AG10803 (cell line): ENCODE results near the gene BCAS3.

ENCODE experiments used
- DNase-seq: peaks from one replicate; pipeline ENCODE4 v3.0.0; 2010; ENCODE audit warnings: low read depth
- H3K4me3 ChIP-seq: 2 replicates; pipeline ENCODE4 v1.5.1; 2011; ENCODE audit warnings: mild to moderate bottlenecking, low read length, control low read depth
- TF ChIP-seq, protein P1 (sequence below): conservative IDR thresholded peaks from 2 replicates; pipeline ENCODE4 v1.5.1; 2011; ENCODE audit warnings: mild to moderate bottlenecking, low read length, control low read depth, inconsistent platforms

Gene BCAS3

DNA sequence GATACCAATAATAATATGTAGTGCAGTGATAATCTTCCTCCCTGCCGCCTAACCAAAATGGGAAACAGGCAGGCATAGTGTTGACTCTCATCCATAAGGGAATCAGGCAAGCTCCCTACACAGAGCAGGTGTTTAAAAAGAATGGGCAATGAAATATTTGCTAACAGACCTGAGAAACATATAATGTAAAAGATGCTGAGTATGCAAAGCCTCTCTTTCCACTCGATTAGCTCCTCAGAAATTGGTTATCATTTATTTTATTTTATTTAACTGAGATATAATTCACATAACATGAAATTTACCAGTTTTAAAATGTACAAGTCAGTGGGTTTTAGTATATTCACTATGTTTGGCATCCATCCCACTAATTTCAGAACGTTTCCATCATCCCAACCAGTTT lies 404.3 kb downstream of the BCAS3 start:
- no peak for DNase-seq
- H3K4me3 ChIP-seq, result no peak overlapping the region
- TF ChIP-seq, protein P1, sequence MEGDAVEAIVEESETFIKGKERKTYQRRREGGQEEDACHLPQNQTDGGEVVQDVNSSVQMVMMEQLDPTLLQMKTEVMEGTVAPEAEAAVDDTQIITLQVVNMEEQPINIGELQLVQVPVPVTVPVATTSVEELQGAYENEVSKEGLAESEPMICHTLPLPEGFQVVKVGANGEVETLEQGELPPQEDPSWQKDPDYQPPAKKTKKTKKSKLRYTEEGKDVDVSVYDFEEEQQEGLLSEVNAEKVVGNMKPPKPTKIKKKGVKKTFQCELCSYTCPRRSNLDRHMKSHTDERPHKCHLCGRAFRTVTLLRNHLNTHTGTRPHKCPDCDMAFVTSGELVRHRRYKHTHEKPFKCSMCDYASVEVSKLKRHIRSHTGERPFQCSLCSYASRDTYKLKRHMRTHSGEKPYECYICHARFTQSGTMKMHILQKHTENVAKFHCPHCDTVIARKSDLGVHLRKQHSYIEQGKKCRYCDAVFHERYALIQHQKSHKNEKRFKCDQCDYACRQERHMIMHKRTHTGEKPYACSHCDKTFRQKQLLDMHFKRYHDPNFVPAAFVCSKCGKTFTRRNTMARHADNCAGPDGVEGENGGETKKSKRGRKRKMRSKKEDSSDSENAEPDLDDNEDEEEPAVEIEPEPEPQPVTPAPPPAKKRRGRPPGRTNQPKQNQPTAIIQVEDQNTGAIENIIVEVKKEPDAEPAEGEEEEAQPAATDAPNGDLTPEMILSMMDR, result no peak

GRCh38 chr17:61084260-61084659 lies 406.6 kb downstream of the BCAS3 start:
- TF ChIP-seq, protein P1, result no peak
- H3K4me3 ChIP-seq, result no peak overlapping the region
- DNase-seq, result no peak

DNA sequence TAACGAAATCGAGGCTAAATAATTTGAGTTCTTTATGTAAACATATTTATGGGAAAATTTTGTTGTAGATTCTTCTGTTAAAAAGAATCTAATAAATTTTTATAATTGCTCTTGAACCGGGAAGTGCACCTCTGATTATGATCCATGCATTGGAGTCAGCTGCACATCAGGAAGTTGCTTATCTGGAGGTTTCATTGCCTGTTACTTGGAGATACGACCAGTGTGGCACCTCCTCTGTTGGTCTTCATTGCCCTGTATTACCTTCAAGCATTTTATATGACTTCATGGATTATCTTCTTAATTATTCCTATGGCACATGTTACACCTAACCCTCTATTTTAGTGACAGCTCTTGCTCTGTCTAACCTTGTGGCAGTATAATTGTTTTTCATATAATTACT lies 409.4 kb downstream of the BCAS3 start:
- TF ChIP-seq, protein P1, result no peak
- no peak overlapping the region for H3K4me3 ChIP-seq
- DNase-seq, result no peak

- no peak overlapping the region for H3K4me3 ChIP-seq
- TF ChIP-seq, protein P1, result no peak
- no peak for DNase-seq
Observed at GRCh38 chr17:61088556-61088955, 410.9 kb downstream of the BCAS3 start.

DNA sequence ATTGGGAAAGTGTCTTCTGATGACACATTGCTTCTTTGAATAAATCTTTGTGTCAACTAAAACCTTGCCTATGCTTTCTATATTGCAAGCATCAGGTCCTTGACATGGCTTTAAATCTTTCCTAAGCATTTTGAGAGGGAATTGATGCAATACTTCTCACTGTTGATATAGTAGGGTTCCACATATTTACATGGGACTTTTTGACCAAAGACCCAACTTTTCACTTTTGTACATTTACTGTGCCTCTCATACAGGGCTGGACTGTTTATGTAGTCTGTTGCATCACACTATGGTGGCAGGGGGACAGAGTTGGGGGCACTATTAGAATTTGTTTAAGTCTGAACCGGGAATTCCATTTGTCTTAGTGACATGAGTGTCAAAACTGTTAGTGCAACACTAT lies 413.4 kb downstream of the BCAS3 start:
- TF ChIP-seq, protein P1, result no peak
- H3K4me3 ChIP-seq, result no peak overlapping the region
- no peak for DNase-seq

- no peak for DNase-seq
- TF ChIP-seq, protein P1, result no peak
- no peak overlapping the region for H3K4me3 ChIP-seq
Observed at GRCh38 chr17:61097781-61098180, 420.1 kb downstream of the BCAS3 start.

GRCh38 chr17:61106354-61106753 lies 428.7 kb downstream of the BCAS3 start:
- DNase-seq, result no peak
- H3K4me3 ChIP-seq, result no peak overlapping the region
- TF ChIP-seq, protein P1, result no peak
